K562 (cell line): ENCODE measurements around the gene ZNF584. TPM values are rescaled to one million over a fixed set of nuclear protein-coding genes. Genes with fewer than 3 reads are reported as not detected.

Experiments used
- ARID4B ChIP-seq: sonication (generic); formaldehyde crosslinking; IDR thresholded peaks from 2 replicates; pipeline ENCODE4 v1.8.0; 2022; ENCODE audit warnings: mild to moderate bottlenecking, missing genetic modification reagents
- CREM ChIP-seq: IDR thresholded peaks from 2 replicates; pipeline ENCODE4 v1.6.1; 2014; ENCODE audit warnings: antibody characterized with exemption, low read depth
- E4F1 ChIP-seq: fragments of 250-450 bp; sonication (Bioruptor Pico); IDR thresholded peaks from 2 replicates; pipeline ENCODE4 v1.5.0; 2021; ENCODE audit warnings: mild to moderate bottlenecking, borderline replicate concordance
- FOXJ2 ChIP-seq: fragments of 200-800 bp; sonication (Bioruptor generic); IDR thresholded peaks from 2 replicates; pipeline ENCODE4 v1.6.1; 2016; ENCODE audit warnings: missing genetic modification characterization, missing compliant biosample characterization
- HDAC1 ChIP-seq, 2 experiments: fragments of 450-650 bp; IDR thresholded peaks; 2 replicates each; pipeline ENCODE4 v1.6.1; 2016 to 2017; ENCODE audit warnings: inconsistent platforms in 1 of 2, mild to moderate bottlenecking in 1 of 2, moderate library complexity in 1 of 2
- L3MBTL2 ChIP-seq: fragments of 450-650 bp; IDR thresholded peaks from 2 replicates; pipeline ENCODE4 v1.6.1; 2016; ENCODE audit warnings: mild to moderate bottlenecking, moderate library complexity
- PCBP1 ChIP-seq: fragments of 200-400 bp; formaldehyde crosslinking; IDR thresholded peaks from 2 replicates; pipeline ENCODE4 v1.6.1; 2018; ENCODE audit warnings: mild to moderate bottlenecking, low read depth, low read length; ENCODE audit not compliant: poor library complexity, severe bottlenecking
- THAP7 ChIP-seq: fragments of 250-450 bp; sonication (Bioruptor Pico); IDR thresholded peaks from 2 replicates; pipeline ENCODE4 v1.5.0; 2021
- ZNF407 ChIP-seq: fragments of 450-650 bp; IDR thresholded peaks from 2 replicates; pipeline ENCODE4 v1.6.1; 2016; ENCODE audit warnings: low read depth
- ZSCAN32 ChIP-seq: fragments of 450-650 bp; formaldehyde crosslinking; IDR thresholded peaks from 2 replicates; pipeline ENCODE4 v1.4.0; 2020; ENCODE audit warnings: mild to moderate bottlenecking, moderate library complexity
- polyA plus RNA-seq, 8 experiments: library from polyadenylated mRNA; depleted of rRNA in 4 of 8; stranded (reverse) in 5 of 8; unstranded in 3 of 8; fragments of >200 nt; fragmentation: Nextera tagmentation in 2 of 8; fragmentation: Illumina TruSeq in 1 of 8; extraction: Ambion mirVana in 2 of 8; extraction: Trizol in 1 of 8; gene quantifications; 2 replicates each; pipeline versions ENCODE4 v1.2.1 to v1.2.3, GENCODE V29; 2011 to 2014; ENCODE audit warnings: inconsistent platforms in 1 of 8, missing spikeins in 1 of 8
- total RNA-seq, 7 experiments: library from RNA; depleted of rRNA in 6 of 7; stranded (reverse); fragments of >200 nt in 6 of 7; fragmentation: Illumina TruSeq in 2 of 7; extraction: Trizol in 2 of 7; gene quantifications; 2 replicates each; pipeline versions ENCODE4 v1.2.1 to v1.2.3, GENCODE V29; 2011 to 2021; ENCODE audit warnings: low replicate concordance in 1 of 7

ZNF584 gene
- total and polyA plus RNA-seq, 9 of the 15 experiments (the other 6 are each of a cell fraction or from before 2014, with no cell fraction given), result 5.8 to 43.4 (median 24.6) TPM

- peak; percentile 23; the same call in 1 of the 2 replicates for TF ChIP-seq ARID4B
- TF ChIP-seq FOXJ2 (tag), result peak; percentile 76
- no peak for TF ChIP-seq THAP7 (CRISPR knock-in tag)
- TF ChIP-seq CREM, result peak; percentile 99
- peak in 1 of 2 experiments; percentile 77; a peak in 2 of 4 replicates for TF ChIP-seq HDAC1 (IDR thresholded peaks at IDR 0.05)
- peak; percentile 98 for TF ChIP-seq L3MBTL2
- TF ChIP-seq ZSCAN32, result 0 out of 2 replicates have a peak, but pooled peaks have one; percentile 10
- peak; percentile 78; the same call in 1 of the 2 replicates for TF ChIP-seq E4F1 (CRISPR knock-in tag)
- peak; percentile 40 for TF ChIP-seq PCBP1
- TF ChIP-seq ZNF407, result no peak
Measured at GRCh38 chr19:58400916-58401839, 7.3 kb upstream of the ZNF584 start (continued).
